GM23338 (cell line): ENCODE measurements around the gene SHF. TPM values are rescaled to one million over a fixed set of nuclear protein-coding genes. Genes with fewer than 3 reads are reported as not detected.

Experiments
- ATAC-seq: fragments of 200-7000 bp; cut with Tn5 transposase; 3 replicates; pipeline ENCODE4 v1.9.1; 2020
- DNase-seq: peaks from one replicate; pipeline ENCODE4 v3.0.0-alpha.2; 2015; ENCODE audit warnings: low spot score
- H2AFZ ChIP-seq: fragments of 200-600 bp; sonication (generic); 2 replicates; pipeline ENCODE4 v1.8.0; 2016; ENCODE audit warnings: antibody characterized with exemption, mild to moderate bottlenecking, moderate library complexity
- H3F3A ChIP-seq: fragments of 200-600 bp; sonication (generic); replicated peaks from 2 replicates; pipeline ENCODE4 v1.8.0; 2017; ENCODE audit warnings: antibody characterized with exemption, mixed run types, low read depth
- H3K27ac ChIP-seq: fragments of 200-600 bp; sonication (generic); 2 replicates; pipeline ENCODE4 v1.6.1; 2016; ENCODE audit warnings: low read depth
- H3K27me3 ChIP-seq: fragments of 200-600 bp; sonication (generic); 2 replicates; pipeline ENCODE4 v1.8.0; 2016; ENCODE audit warnings: mild to moderate bottlenecking, mixed run types, moderate library complexity; ENCODE audit not compliant: insufficient read depth
- H3K36me3 ChIP-seq: fragments of 200-600 bp; sonication (generic); 2 replicates; pipeline ENCODE4 v1.8.0; 2016; ENCODE audit warnings: mild to moderate bottlenecking; ENCODE audit not compliant: insufficient read depth
- H3K4me1 ChIP-seq: fragments of 200-600 bp; sonication (generic); 2 replicates; pipeline ENCODE4 v1.8.0; 2016; ENCODE audit warnings: mild to moderate bottlenecking, moderate library complexity; ENCODE audit not compliant: insufficient read depth
- H3K4me2 ChIP-seq: fragments of 200-600 bp; sonication (generic); 2 replicates; pipeline ENCODE4 v1.7.1; 2017; ENCODE audit warnings: mixed run types
- H3K4me3 ChIP-seq: fragments of 200-600 bp; sonication (generic); 2 replicates; pipeline ENCODE4 v1.6.1; 2016; ENCODE audit warnings: mixed run types
- H3K79me2 ChIP-seq: fragments of 200-600 bp; sonication (generic); replicated peaks from 2 replicates; pipeline ENCODE4 v1.8.0; 2017; ENCODE audit warnings: mild to moderate bottlenecking; ENCODE audit not compliant: insufficient read depth
- H3K9me2 ChIP-seq: fragments of 200-600 bp; sonication (generic); 2 replicates; pipeline ENCODE4 v1.8.0; 2017; ENCODE audit not compliant: insufficient read depth
- H4K20me1 ChIP-seq: fragments of 200-600 bp; sonication (generic); replicated peaks from 2 replicates; pipeline ENCODE4 v1.8.0; 2017; ENCODE audit warnings: mild to moderate bottlenecking; ENCODE audit not compliant: insufficient read depth
- H3K27ac Mint-ChIP-seq: 2 replicates; pipeline ENCODE4 v1.8.0; 2020; ENCODE audit warnings: inconsistent platforms, mild to moderate bottlenecking, moderate library complexity, mixed read lengths
- H3K27me3 Mint-ChIP-seq: 3 replicates; pipeline ENCODE4 v1.8.0; 2022; ENCODE audit warnings: low read depth, mild to moderate bottlenecking, moderate library complexity, mixed read lengths, inconsistent platforms; ENCODE audit not compliant: insufficient read depth, poor library complexity
- H3K36me3 Mint-ChIP-seq: 3 replicates; pipeline ENCODE4 v1.8.0; 2021; ENCODE audit warnings: low read depth, mild to moderate bottlenecking, inconsistent platforms, moderate library complexity, mixed read lengths
- H3K4me1 Mint-ChIP-seq: 3 replicates; pipeline ENCODE4 v1.8.0; 2020; ENCODE audit warnings: mild to moderate bottlenecking, inconsistent platforms, mixed read lengths
- H3K4me3 Mint-ChIP-seq: 3 replicates; pipeline ENCODE4 v1.8.0; 2021; ENCODE audit warnings: moderate library complexity, mild to moderate bottlenecking, inconsistent platforms, mixed read lengths
- H3K9me3 Mint-ChIP-seq: 3 replicates; pipeline ENCODE4 v1.8.0; 2020; ENCODE audit warnings: moderate library complexity, mild to moderate bottlenecking, inconsistent platforms, mixed read lengths
- CREB1 ChIP-seq: fragments of 250-450 bp; sonication (Bioruptor Pico); IDR thresholded peaks from 2 replicates; pipeline ENCODE4 v1.5.0; 2020; ENCODE audit warnings: low read depth, mild to moderate bottlenecking, moderate library complexity
- EZH2phosphoT487 ChIP-seq: fragments of 200-600 bp; sonication (generic); IDR thresholded peaks from one replicate; pipeline ENCODE4 v1.8.1; 2018; ENCODE audit warnings: antibody characterized with exemption; ENCODE audit not compliant: unreplicated experiment
- POLR2AphosphoS5 ChIP-seq: IDR thresholded peaks from 2 replicates; pipeline ENCODE4 v1.6.1; 2016; ENCODE audit warnings: antibody characterized with exemption, low read depth
- ZNF114 ChIP-seq: fragments of 250-450 bp; sonication (Bioruptor Pico); IDR thresholded peaks from 2 replicates; pipeline ENCODE4 v1.5.0; 2020; ENCODE audit warnings: mild to moderate bottlenecking, moderate library complexity
- ZNF331 ChIP-seq: fragments of 250-450 bp; sonication (Bioruptor Pico); IDR thresholded peaks from 2 replicates; pipeline ENCODE4 v1.5.0; 2020; ENCODE audit warnings: low read depth, mild to moderate bottlenecking, moderate library complexity
- polyA plus RNA-seq: library from polyadenylated mRNA; unstranded; fragments of >200 nt; fragmentation: Nextera tagmentation; extraction: Ambion mirVana; gene quantifications from 2 replicates; pipeline ENCODE4 v1.2.1, GENCODE V29; 2016
- total RNA-seq: library from RNA; depleted of rRNA; stranded (reverse); fragments of >200 nt; shearing (Covaris generic); gene quantifications from 2 replicates; pipeline ENCODE4 v1.2.3, GENCODE V29; 2014
- TF ChIP-seq, protein P1 (sequence below): IDR thresholded peaks from one replicate; pipeline ENCODE4 v1.6.1; 2018; ENCODE audit warnings: antibody characterized with exemption; ENCODE audit not compliant: unreplicated experiment
- TF ChIP-seq, protein P2 (sequence below): fragments of 250-450 bp; sonication (Bioruptor Pico); IDR thresholded peaks from 2 replicates; pipeline ENCODE4 v1.5.0; 2020; ENCODE audit warnings: mild to moderate bottlenecking, moderate library complexity
- TF ChIP-seq, protein P3 (sequence below), 2 experiments: fragments of 200-600 bp in 1 of 2; sonication (generic) in 1 of 2; conservative IDR thresholded peaks; 2 replicates each; pipeline versions ENCODE4 v1.5.1 to v1.6.1; 2016 to 2017; ENCODE audit warnings: antibody characterized with exemption in 2 of 2, low read depth in 2 of 2, mild to moderate bottlenecking in 2 of 2, moderate library complexity in 1 of 2

Gene SHF
- total and polyA plus RNA-seq, 2 experiments from 2014 or later, result 5.8 to 15.6 TPM

DNA sequence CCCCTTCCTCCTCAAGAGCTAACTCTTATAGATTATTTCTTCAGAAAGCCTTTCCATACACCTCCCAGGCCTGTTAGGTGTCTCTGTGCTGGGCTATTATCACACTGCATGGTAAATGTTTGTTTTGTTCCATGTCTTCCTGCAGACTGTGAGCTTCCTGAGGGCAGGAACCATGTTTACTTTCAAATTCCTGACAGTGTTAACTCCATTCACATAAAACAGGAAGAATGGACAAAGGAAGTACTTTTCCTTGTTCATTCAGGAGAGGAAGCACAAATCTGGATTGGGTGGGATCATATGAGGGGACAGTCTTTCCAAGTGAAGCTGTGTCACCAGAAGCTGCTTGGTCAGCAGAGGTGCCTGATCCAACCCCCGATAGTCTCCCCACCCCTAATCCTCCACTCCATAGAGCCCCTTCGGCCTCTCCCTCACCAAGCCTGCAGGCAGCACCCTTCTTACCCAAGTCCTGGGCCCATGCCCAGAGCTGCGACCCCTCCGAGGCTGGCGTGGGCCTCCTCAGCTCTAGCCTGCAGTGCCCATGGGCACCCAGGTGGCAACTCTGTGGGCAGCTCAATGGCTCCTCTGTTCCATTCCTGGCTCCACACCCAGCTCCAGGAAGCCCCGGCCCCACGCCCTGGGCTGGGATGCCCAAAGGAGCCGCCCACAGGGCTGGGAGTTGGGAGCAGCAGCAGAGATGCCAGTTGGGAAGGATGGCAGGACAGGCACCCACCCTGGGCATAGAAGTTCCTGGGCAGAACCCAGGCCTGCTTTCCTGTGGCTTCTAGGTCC is 6.9 kb downstream of the SHF start:
- Mint-ChIP-seq H3K4me1 (peaks cover 51% of the 10 kb centered on the region), H3K9me3 (no peaks in the 10 kb centered on the region; the same call in 2 of the 3 replicates), H3K4me3 (no peak overlapping the region), H3K36me3 (peaks cover 24% of the 10 kb centered on the region), H3K27ac (no peak overlapping the region), H3K27me3 (peaks cover 14% of the 10 kb centered on the region)
- Histone ChIP-seq H3K4me3 (no peak overlapping the region), H3F3A (no peaks in the 10 kb centered on the region), H3K4me2 (no peak overlapping the region), H3K9me2 (peaks cover 6% of the 10 kb centered on the region; the same call in 1 of the 2 replicates), H3K4me1 (peaks cover 49% of the 10 kb centered on the region), H3K36me3 (no peaks in the 10 kb centered on the region), H3K79me2 (peaks cover 21% of the 10 kb centered on the region), H4K20me1 (peaks cover 3% of the 10 kb centered on the region; the same call in 1 of the 2 replicates), H2AFZ (no peak overlapping the region), H3K27me3 (no peaks in the 10 kb centered on the region), H3K27ac (no peak overlapping the region)
- TF ChIP-seq, protein P1, sequence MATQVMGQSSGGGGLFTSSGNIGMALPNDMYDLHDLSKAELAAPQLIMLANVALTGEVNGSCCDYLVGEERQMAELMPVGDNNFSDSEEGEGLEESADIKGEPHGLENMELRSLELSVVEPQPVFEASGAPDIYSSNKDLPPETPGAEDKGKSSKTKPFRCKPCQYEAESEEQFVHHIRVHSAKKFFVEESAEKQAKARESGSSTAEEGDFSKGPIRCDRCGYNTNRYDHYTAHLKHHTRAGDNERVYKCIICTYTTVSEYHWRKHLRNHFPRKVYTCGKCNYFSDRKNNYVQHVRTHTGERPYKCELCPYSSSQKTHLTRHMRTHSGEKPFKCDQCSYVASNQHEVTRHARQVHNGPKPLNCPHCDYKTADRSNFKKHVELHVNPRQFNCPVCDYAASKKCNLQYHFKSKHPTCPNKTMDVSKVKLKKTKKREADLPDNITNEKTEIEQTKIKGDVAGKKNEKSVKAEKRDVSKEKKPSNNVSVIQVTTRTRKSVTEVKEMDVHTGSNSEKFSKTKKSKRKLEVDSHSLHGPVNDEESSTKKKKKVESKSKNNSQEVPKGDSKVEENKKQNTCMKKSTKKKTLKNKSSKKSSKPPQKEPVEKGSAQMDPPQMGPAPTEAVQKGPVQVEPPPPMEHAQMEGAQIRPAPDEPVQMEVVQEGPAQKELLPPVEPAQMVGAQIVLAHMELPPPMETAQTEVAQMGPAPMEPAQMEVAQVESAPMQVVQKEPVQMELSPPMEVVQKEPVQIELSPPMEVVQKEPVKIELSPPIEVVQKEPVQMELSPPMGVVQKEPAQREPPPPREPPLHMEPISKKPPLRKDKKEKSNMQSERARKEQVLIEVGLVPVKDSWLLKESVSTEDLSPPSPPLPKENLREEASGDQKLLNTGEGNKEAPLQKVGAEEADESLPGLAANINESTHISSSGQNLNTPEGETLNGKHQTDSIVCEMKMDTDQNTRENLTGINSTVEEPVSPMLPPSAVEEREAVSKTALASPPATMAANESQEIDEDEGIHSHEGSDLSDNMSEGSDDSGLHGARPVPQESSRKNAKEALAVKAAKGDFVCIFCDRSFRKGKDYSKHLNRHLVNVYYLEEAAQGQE, result no peak
- TF ChIP-seq ZNF114, result no peak
- TF ChIP-seq POLR2AphosphoS5, result no peak
- no peak for TF ChIP-seq CREB1 (CRISPR knock-in tag)
- no peak for ATAC-seq
- no peak for DNase-seq

DNA sequence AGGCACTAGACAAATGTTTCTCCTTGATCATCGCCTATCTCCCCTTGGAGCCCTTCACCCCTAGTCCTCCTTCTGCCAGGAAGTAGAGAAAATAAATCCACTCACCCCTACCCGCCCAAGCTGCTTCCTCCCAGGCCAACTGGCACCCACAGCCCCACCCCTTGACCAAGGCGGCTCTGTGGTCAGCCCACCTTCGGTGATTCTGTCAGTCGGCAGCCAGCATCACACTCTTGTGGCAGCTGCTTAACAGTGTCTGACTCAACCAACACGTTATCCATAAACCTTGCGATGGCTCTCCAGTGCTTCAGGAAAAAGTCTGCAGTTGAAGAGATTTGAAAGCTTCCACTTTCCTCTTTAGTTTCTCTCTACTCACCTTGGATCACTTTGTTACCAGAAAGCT is 7.6 kb downstream of the SHF start:
- Mint-ChIP-seq H3K4me3 (no peak overlapping the region), H3K4me1 (peaks cover 46% of the 10 kb centered on the region), H3K27me3 (peaks cover 14% of the 10 kb centered on the region), H3K36me3 (peaks cover 24% of the 10 kb centered on the region), H3K27ac (no peak overlapping the region; the same call in 1 of the 2 replicates), H3K9me3 (no peaks in the 10 kb centered on the region; the same call in 2 of the 3 replicates)
- TF ChIP-seq EZH2phosphoT487 (no peak), ZNF331 (no peak)
- TF ChIP-seq, protein P2, sequence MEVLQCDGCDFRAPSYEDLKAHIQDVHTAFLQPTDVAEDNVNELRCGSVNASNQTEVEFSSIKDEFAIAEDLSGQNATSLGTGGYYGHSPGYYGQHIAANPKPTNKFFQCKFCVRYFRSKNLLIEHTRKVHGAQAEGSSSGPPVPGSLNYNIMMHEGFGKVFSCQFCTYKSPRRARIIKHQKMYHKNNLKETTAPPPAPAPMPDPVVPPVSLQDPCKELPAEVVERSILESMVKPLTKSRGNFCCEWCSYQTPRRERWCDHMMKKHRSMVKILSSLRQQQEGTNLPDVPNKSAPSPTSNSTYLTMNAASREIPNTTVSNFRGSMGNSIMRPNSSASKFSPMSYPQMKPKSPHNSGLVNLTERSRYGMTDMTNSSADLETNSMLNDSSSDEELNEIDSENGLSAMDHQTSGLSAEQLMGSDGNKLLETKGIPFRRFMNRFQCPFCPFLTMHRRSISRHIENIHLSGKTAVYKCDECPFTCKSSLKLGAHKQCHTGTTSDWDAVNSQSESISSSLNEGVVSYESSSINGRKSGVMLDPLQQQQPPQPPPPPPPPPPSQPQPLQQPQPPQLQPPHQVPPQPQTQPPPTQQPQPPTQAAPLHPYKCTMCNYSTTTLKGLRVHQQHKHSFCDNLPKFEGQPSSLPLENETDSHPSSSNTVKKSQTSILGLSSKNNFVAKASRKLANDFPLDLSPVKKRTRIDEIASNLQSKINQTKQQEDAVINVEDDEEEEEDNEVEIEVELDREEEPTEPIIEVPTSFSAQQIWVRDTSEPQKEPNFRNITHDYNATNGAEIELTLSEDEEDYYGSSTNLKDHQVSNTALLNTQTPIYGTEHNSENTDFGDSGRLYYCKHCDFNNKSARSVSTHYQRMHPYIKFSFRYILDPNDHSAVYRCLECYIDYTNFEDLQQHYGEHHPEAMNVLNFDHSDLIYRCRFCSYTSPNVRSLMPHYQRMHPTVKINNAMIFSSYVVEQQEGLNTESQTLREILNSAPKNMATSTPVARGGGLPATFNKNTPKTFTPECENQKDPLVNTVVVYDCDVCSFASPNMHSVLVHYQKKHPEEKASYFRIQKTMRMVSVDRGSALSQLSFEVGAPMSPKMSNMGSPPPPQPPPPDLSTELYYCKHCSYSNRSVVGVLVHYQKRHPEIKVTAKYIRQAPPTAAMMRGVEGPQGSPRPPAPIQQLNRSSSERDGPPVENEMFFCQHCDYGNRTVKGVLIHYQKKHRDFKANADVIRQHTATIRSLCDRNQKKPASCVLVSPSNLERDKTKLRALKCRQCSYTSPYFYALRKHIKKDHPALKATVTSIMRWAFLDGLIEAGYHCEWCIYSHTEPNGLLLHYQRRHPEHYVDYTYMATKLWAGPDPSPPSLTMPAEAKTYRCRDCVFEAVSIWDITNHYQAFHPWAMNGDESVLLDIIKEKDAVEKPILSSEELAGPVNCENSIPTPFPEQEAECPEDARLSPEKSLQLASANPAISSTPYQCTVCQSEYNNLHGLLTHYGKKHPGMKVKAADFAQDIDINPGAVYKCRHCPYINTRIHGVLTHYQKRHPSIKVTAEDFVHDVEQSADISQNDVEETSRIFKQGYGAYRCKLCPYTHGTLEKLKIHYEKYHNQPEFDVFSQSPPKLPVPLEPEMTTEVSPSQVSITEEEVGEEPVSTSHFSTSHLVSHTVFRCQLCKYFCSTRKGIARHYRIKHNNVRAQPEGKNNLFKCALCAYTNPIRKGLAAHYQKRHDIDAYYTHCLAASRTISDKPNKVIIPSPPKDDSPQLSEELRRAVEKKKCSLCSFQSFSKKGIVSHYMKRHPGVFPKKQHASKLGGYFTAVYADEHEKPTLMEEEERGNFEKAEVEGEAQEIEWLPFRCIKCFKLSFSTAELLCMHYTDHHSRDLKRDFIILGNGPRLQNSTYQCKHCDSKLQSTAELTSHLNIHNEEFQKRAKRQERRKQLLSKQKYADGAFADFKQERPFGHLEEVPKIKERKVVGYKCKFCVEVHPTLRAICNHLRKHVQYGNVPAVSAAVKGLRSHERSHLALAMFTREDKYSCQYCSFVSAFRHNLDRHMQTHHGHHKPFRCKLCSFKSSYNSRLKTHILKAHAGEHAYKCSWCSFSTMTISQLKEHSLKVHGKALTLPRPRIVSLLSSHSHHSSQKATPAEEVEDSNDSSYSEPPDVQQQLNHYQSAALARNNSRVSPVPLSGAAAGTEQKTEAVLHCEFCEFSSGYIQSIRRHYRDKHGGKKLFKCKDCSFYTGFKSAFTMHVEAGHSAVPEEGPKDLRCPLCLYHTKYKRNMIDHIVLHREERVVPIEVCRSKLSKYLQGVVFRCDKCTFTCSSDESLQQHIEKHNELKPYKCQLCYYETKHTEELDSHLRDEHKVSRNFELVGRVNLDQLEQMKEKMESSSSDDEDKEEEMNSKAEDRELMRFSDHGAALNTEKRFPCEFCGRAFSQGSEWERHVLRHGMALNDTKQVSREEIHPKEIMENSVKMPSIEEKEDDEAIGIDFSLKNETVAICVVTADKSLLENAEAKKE (CRISPR knock-in tag), result no peak
- TF ChIP-seq, protein P3, sequence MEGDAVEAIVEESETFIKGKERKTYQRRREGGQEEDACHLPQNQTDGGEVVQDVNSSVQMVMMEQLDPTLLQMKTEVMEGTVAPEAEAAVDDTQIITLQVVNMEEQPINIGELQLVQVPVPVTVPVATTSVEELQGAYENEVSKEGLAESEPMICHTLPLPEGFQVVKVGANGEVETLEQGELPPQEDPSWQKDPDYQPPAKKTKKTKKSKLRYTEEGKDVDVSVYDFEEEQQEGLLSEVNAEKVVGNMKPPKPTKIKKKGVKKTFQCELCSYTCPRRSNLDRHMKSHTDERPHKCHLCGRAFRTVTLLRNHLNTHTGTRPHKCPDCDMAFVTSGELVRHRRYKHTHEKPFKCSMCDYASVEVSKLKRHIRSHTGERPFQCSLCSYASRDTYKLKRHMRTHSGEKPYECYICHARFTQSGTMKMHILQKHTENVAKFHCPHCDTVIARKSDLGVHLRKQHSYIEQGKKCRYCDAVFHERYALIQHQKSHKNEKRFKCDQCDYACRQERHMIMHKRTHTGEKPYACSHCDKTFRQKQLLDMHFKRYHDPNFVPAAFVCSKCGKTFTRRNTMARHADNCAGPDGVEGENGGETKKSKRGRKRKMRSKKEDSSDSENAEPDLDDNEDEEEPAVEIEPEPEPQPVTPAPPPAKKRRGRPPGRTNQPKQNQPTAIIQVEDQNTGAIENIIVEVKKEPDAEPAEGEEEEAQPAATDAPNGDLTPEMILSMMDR (conservative IDR thresholded peaks at IDR 0.05; ENCODE audit: low read depth in 2 of 2), result no peak
- Histone ChIP-seq H3K27ac (no peak overlapping the region), H3K4me3 (no peak overlapping the region), H3K27me3 (no peaks in the 10 kb centered on the region), H3K4me1 (peaks cover 44% of the 10 kb centered on the region), H3K4me2 (no peak overlapping the region), H4K20me1 (peaks cover 3% of the 10 kb centered on the region; the same call in 1 of the 2 replicates), H3K79me2 (peaks cover 15% of the 10 kb centered on the region), H3K36me3 (no peaks in the 10 kb centered on the region), H2AFZ (no peak overlapping the region), H3K9me2 (peaks cover 6% of the 10 kb centered on the region; the same call in 1 of the 2 replicates), H3F3A (no peaks in the 10 kb centered on the region)
- ATAC-seq (no peak), DNase-seq (no peak)
